MM.1S (cell line): ENCODE data around the gene JUN.

Source experiments
- DNase-seq: peaks from one replicate; pipeline ENCODE4 v3.0.0-alpha.2; 2015
- H2AFZ ChIP-seq: fragments of 300-600 bp; sonication (generic); 2 replicates; pipeline ENCODE4 v1.6.0; 2016; ENCODE audit warnings: antibody characterized with exemption, low read length
- H3F3A ChIP-seq: fragments of 300-600 bp; sonication (generic); 2 replicates; pipeline ENCODE4 v1.6.1; 2016; ENCODE audit warnings: mild to moderate bottlenecking, antibody characterized with exemption, low read length, moderate library complexity, mixed read lengths; ENCODE audit not compliant: insufficient read depth
- H3K27ac ChIP-seq: fragments of 300-600 bp; sonication (generic); 2 replicates; pipeline ENCODE4 v1.5.1; 2016; ENCODE audit warnings: mild to moderate bottlenecking, low read length
- H3K27me3 ChIP-seq: fragments of 300-600 bp; sonication (generic); replicated peaks from 2 replicates; pipeline ENCODE4 v1.6.0; 2016; ENCODE audit warnings: low read length; ENCODE audit not compliant: insufficient read depth
- H3K36me3 ChIP-seq: fragments of 300-600 bp; sonication (generic); replicated peaks from 2 replicates; pipeline ENCODE4 v1.6.1; 2016; ENCODE audit warnings: mild to moderate bottlenecking, low read length, mixed read lengths; ENCODE audit not compliant: insufficient read depth
- H3K4me1 ChIP-seq: fragments of 300-600 bp; sonication (generic); 2 replicates; pipeline ENCODE4 v1.6.1; 2016; ENCODE audit warnings: low read length, mixed read lengths
- H3K4me2 ChIP-seq: fragments of 300-600 bp; sonication (generic); 2 replicates; pipeline ENCODE4 v1.6.0; 2016; ENCODE audit warnings: low read depth, low read length
- H3K4me3 ChIP-seq: fragments of 300-600 bp; sonication (generic); 2 replicates; pipeline ENCODE4 v1.5.1; 2016; ENCODE audit warnings: low read length, mixed read lengths
- H3K79me2 ChIP-seq: fragments of 300-600 bp; sonication (generic); 2 replicates; pipeline ENCODE4 v1.6.1; 2016; ENCODE audit warnings: mixed run types, low read length, mixed read lengths
- H3K9ac ChIP-seq: fragments of 300-600 bp; sonication (generic); 2 replicates; pipeline ENCODE4 v1.6.1; 2016; ENCODE audit warnings: low read length, mixed read lengths
- H3K9me2 ChIP-seq: fragments of 300-600 bp; sonication (generic); replicated peaks from 2 replicates; pipeline ENCODE4 v1.6.1; 2016; ENCODE audit warnings: mild to moderate bottlenecking, low read length, mixed read lengths; ENCODE audit not compliant: insufficient read depth
- H3K9me3 ChIP-seq: fragments of 300-600 bp; sonication (generic); replicated peaks from 2 replicates; pipeline ENCODE4 v1.6.1; 2016; ENCODE audit warnings: mild to moderate bottlenecking, low read length, mixed read lengths; ENCODE audit not compliant: insufficient read depth
- H4K20me1 ChIP-seq: fragments of 300-600 bp; sonication (generic); 2 replicates; pipeline ENCODE4 v1.6.1; 2016; ENCODE audit warnings: mild to moderate bottlenecking, low read length, moderate library complexity, mixed read lengths; ENCODE audit not compliant: insufficient read depth
- CTCF ChIP-seq: fragments of 300-600 bp; sonication (generic); IDR thresholded peaks from 2 replicates; pipeline ENCODE4 v1.5.1; 2016; ENCODE audit warnings: antibody characterized with exemption, low read length, mixed read lengths
- EZH2 ChIP-seq: fragments of 300-600 bp; sonication (generic); optimal IDR thresholded peaks from 2 replicates; pipeline ENCODE3; 2017; ENCODE audit warnings: low read depth, mild to moderate bottlenecking, antibody characterized with exemption, low read length, mixed read lengths
- EZH2phosphoT487 ChIP-seq: fragments of 300-600 bp; sonication (generic); IDR thresholded peaks from 2 replicates; pipeline ENCODE4 v1.6.1; 2018; ENCODE audit warnings: antibody characterized with exemption, low read length

The JUN gene

GRCh38 chr1:58781541-58782177, 2.2 kb downstream of the JUN start:
- Histone ChIP-seq H3K9me3 (no peaks in the 10 kb centered on the region), H3K36me3 (no peaks in the 10 kb centered on the region), H4K20me1 (no peaks in the 10 kb centered on the region), H3K4me3 (peak overlapping the region; percentile 82), H3K9me2 (no peaks in the 10 kb centered on the region), H3K4me1 (peaks cover 35% of the 10 kb centered on the region), H3K27me3 (peaks cover 6% of the 10 kb centered on the region), H3K4me2 (peak overlapping the region; percentile 92), H2AFZ (no peak overlapping the region), H3K9ac (peak overlapping the region; percentile 93; the same call in 1 of the 2 replicates), H3F3A (peaks cover 54% of the 10 kb centered on the region), H3K27ac (no peak overlapping the region), H3K79me2 (peaks cover 19% of the 10 kb centered on the region)
- DNase-seq: peak; percentile 22
- no peak for TF ChIP-seq EZH2phosphoT487
- no peak for TF ChIP-seq EZH2
- TF ChIP-seq CTCF: no peak

GRCh38 chr1:58780836-58781452, 2.9 kb downstream of the JUN start:
- Histone ChIP-seq H2AFZ (no peak overlapping the region), H3K27me3 (no peaks in the 10 kb centered on the region), H3K79me2 (peaks cover 19% of the 10 kb centered on the region), H3K4me1 (peaks cover 31% of the 10 kb centered on the region), H3K27ac (no peak overlapping the region), H3K9me2 (no peaks in the 10 kb centered on the region), H3K4me3 (no peak overlapping the region), H3K9ac (no peak overlapping the region), H3F3A (peaks cover 48% of the 10 kb centered on the region), H4K20me1 (no peaks in the 10 kb centered on the region), H3K36me3 (no peaks in the 10 kb centered on the region), H3K9me3 (no peaks in the 10 kb centered on the region), H3K4me2 (no peak overlapping the region)
- TF ChIP-seq EZH2 (no peak), CTCF (no peak)
- DNase-seq: no peak

GRCh38 chr1:58780411-58780810, 3.4 kb downstream of the JUN start:
- Histone ChIP-seq H3K27ac (no peak overlapping the region), H3K4me2 (no peak overlapping the region), H3K4me3 (no peak overlapping the region)

More at GRCh38 chr1:58780411-58780810, 3.4 kb downstream of the JUN start:
- no peak for DNase-seq
- peaks cover 19% of the 10 kb centered on the region for H3K79me2 ChIP-seq
- TF ChIP-seq EZH2phosphoT487 (no peak), EZH2 (no peak), CTCF (no peak)
- no peak overlapping the region for H2AFZ ChIP-seq
- H3K9me3 ChIP-seq: no peaks in the 10 kb centered on the region
- H3F3A ChIP-seq: peaks cover 42% of the 10 kb centered on the region
- H3K36me3 ChIP-seq: no peaks in the 10 kb centered on the region
- H4K20me1 ChIP-seq: no peaks in the 10 kb centered on the region
- H3K27me3 ChIP-seq: no peaks in the 10 kb centered on the region
- H3K9ac ChIP-seq: no peak overlapping the region
- H3K9me2 ChIP-seq: no peaks in the 10 kb centered on the region
- peaks cover 26% of the 10 kb centered on the region for H3K4me1 ChIP-seq
